Testis (tissue), 3 donors: Measurements from ENCODE around the gene SIPA1L3. TPM values are rescaled to one million over a fixed set of nuclear protein-coding genes. Genes with fewer than 3 reads are reported as not detected.

ENCODE experiments used
- DNase-seq: peaks from one replicate; pipeline ENCODE4 v3.0.0-alpha.2; 2019
- H3K27ac ChIP-seq, 2 donors: fragments of 200-600 bp; sonication (generic); one replicate each; pipeline ENCODE4 v1.5.1; 2019
- H3K27me3 ChIP-seq: fragments of 200-600 bp; sonication (generic); one replicate; pipeline ENCODE4 v1.5.1; 2019
- H3K36me3 ChIP-seq: fragments of 200-600 bp; sonication (generic); one replicate; pipeline ENCODE4 v1.5.1; 2017; ENCODE audit warnings: low read depth; ENCODE audit errors: missing control alignments
- H3K4me1 ChIP-seq: fragments of 200-600 bp; sonication (generic); one replicate; pipeline ENCODE4 v1.5.1; 2019
- H3K4me3 ChIP-seq, 2 donors: fragments of 200-600 bp; sonication (generic); one replicate each; pipeline ENCODE4 v1.5.1; 2017 to 2019
- H3K9me3 ChIP-seq: fragments of 200-600 bp; sonication (generic); one replicate; pipeline ENCODE4 v1.5.1; 2017
- CTCF ChIP-seq, 3 experiments: fragments of 450-650 bp in 2 of 3; fragments of 200-600 bp in 1 of 3; sonication (generic) in 1 of 3; IDR thresholded peaks; one replicate each; pipeline ENCODE4 v1.5.1; 2016 to 2019; ENCODE audit warnings: antibody characterized with exemption in 3 of 3, mild to moderate bottlenecking in 2 of 3, moderate library complexity in 1 of 3
- POLR2A ChIP-seq: fragments of 450-650 bp; IDR thresholded peaks from one replicate; pipeline ENCODE4 v1.6.1; 2017; ENCODE audit warnings: antibody characterized with exemption, mild to moderate bottlenecking, moderate library complexity
- WGBS, 2 donors: methylation state at CpG; one replicate each; pipeline ENCODE4 v1.1.5; 2018; 5-methylcytosine and 5-hydroxymethylcytosine counted together
- intact Hi-C: fragments of 100-400 bp; cut with DNase I; formaldehyde crosslinking; loops from one replicate; pipeline ENCODE4 v1.15.1; 2023; ENCODE audit warnings: low total_unique reads
- polyA plus RNA-seq: library from polyadenylated mRNA; stranded (reverse); fragments of 350-450 nt; fragmentation: Illumina TruSeq; extraction: RNeasy Lipid Tissue Mini Kit (QIAGEN cat#74804); gene quantifications from one replicate; pipeline ENCODE4 v1.2.3, GENCODE V29; 2014; ENCODE audit warnings: low read depth, low replicate concordance; ENCODE audit not compliant: insufficient read depth
- total RNA-seq, 2 donors: library from RNA; depleted of rRNA; stranded (reverse); fragments of >200 nt; gene quantifications; one replicate each; pipeline ENCODE4 v1.2.3, GENCODE V29; 2016

SIPA1L3 gene
- total and polyA plus RNA-seq, 3 donors from 2014 or later = 21.1 to 47.6 (median 43.7) TPM

GRCh38 chr19:37994823-37995130, 87.8 kb downstream of the SIPA1L3 start:
- no peaks in the 10 kb centered on the region for H3K36me3 ChIP-seq
- no peaks in the 10 kb centered on the region for H3K9me3 ChIP-seq
- H3K27ac ChIP-seq = no peak overlapping the region
- H3K4me3 ChIP-seq = no peak overlapping the region
- intact Hi-C loops = no loop called here
- TF ChIP-seq POLR2A (no peak), CTCF (IDR thresholded peaks at IDR 0.05) (no peak)
- DNase-seq = no peak
- 86 to 89% methylated on average over 8 of the region's 8 CpGs for WGBS, 2 donors
- no peaks in the 10 kb centered on the region for H3K27me3 ChIP-seq
- H3K4me1 ChIP-seq = no peaks in the 10 kb centered on the region

GRCh38 chr19:37995346-37995745, 88.3 kb downstream of the SIPA1L3 start:
- Histone ChIP-seq H3K4me3 (no peak overlapping the region), H3K4me1 (no peaks in the 10 kb centered on the region), H3K9me3 (no peaks in the 10 kb centered on the region), H3K27ac (no peak overlapping the region), H3K27me3 (no peaks in the 10 kb centered on the region), H3K36me3 (no peaks in the 10 kb centered on the region)
- intact Hi-C loops = no loop called here
- no peak for DNase-seq
- TF ChIP-seq CTCF (IDR thresholded peaks at IDR 0.05) = no peak
- no peak for TF ChIP-seq POLR2A
- 89 to 96% methylated on average over 7 of the region's 7 CpGs for WGBS, 2 donors

GRCh38 chr19:37997911-37998344, 90.9 kb downstream of the SIPA1L3 start:
- intact Hi-C loops = no loop called here
- no peak for TF ChIP-seq POLR2A
- TF ChIP-seq CTCF (IDR thresholded peaks at IDR 0.05) = no peak
- no peaks in the 10 kb centered on the region for H3K9me3 ChIP-seq
- no peak overlapping the region for H3K27ac ChIP-seq
- H3K4me1 ChIP-seq = peaks cover 2% of the 10 kb centered on the region
- no peak overlapping the region for H3K4me3 ChIP-seq
- 48 to 56% methylated on average over 3 of the region's 3 CpGs for WGBS, 2 donors
- H3K27me3 ChIP-seq = no peaks in the 10 kb centered on the region
- H3K36me3 ChIP-seq = no peaks in the 10 kb centered on the region
- DNase-seq = no peak

DNA sequence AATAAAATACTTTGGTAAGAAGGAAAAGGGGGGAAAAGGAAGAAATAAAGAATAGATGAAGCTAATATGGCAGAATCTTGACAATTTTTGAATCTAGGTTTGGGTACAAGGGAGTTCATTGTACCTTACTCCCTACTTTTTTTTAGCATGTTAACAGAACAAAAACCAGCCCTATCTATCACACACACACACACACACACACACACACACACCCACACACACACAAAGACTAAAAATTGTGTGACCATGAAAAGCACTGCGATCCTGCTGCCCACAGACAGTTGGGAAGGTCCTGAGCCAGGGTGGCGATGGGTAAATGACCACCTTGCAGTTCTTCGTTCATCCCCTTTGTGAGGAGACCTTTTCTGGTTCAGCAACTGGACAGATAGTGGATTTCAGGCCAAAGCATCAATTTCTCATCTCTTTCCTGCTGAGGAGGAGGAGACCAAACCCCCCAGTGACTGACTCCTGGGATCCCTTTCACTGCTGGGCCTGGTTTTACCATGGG, 91.8 kb downstream of the SIPA1L3 start:
- Histone ChIP-seq H3K9me3 (no peaks in the 10 kb centered on the region), H3K36me3 (no peaks in the 10 kb centered on the region), H3K27ac (no peak overlapping the region), H3K27me3 (no peaks in the 10 kb centered on the region), H3K4me3 (no peak overlapping the region), H3K4me1 (peaks cover 12% of the 10 kb centered on the region)
- WGBS, 2 donors = 94 to 100% methylated on average over 3 of the region's 3 CpGs
- no peak for DNase-seq
- intact Hi-C loops = no loop called here
- no peak for TF ChIP-seq POLR2A
- TF ChIP-seq CTCF (IDR thresholded peaks at IDR 0.05) = no peak
